Measurements from ENCODE around the gene TAL2. TPM values are rescaled to one million over a fixed set of nuclear protein-coding genes. Genes with fewer than 3 reads are reported as not detected.

Gene TAL2
- total and polyA plus RNA-seq, 9 of the 15 experiments (the other 6 are each of a cell fraction or from before 2014, with no cell fraction given) = 0.21 to 3.7 (median 1.1) TPM; not detected in 1

- no TSS peak for BruUV-seq (replicated peaks)
- no peak overlapping the region for H3K27ac ChIP-seq (ENCODE audit: extremely low read depth, low read depth, low read length)
Observed at GRCh38 chr9:105700668-105701067, 38.4 kb downstream of the TAL2 start.

More at GRCh38 chr9:105700668-105701067, 38.4 kb downstream of the TAL2 start:
- Histone ChIP-seq H3K4me1 (replicated peaks in 1 of 2; ENCODE audit: control insufficient read depth in 2 of 2, insufficient read depth in 2 of 2, low read length in 2 of 2) (peaks cover 3 to 29% of the 10 kb centered on the region in 2 experiments; a peak in 4 of 5 replicates), H3K9me1 (ENCODE audit: control insufficient read depth, insufficient read depth, low read length) (no peaks in the 10 kb centered on the region), H2AFZ (ENCODE audit: low read depth, low read length) (no peak overlapping the region), H3K9me3 (replicated peaks; ENCODE audit: control insufficient read depth, insufficient read depth, low read depth, low read length) (no peaks in the 10 kb centered on the region), H3K4me2 (ENCODE audit: insufficient read depth, low read length) (no peak overlapping the region), H3K36me3 (ENCODE audit: control insufficient read depth, insufficient read depth, low read length) (peaks cover 6% of the 10 kb centered on the region; the same call in 1 of the 3 replicates), H3K9ac (ENCODE audit: insufficient read depth in 1 of 2, low read depth in 2 of 2, low read length in 2 of 2) (no peak overlapping the region), H3K4me3 (no peak overlapping the region), H3K27me3 (ENCODE audit: control insufficient read depth in 2 of 2, insufficient read depth in 2 of 2, low read length in 2 of 2) (no peaks in the 10 kb centered on the region), H3K79me2 (ENCODE audit: control insufficient read depth, insufficient read depth, low read length) (peaks cover 86% of the 10 kb centered on the region), H4K20me1 (replicated peaks; ENCODE audit: control insufficient read depth, insufficient read depth, low read length) (no peaks in the 10 kb centered on the region)
- WGBS (ENCODE audit: insufficient coverage, low coverage, missing lambda C conversion rate) = 6% methylated on average over 1 of the region's 1 CpG
- ChIA-PET CTCF (ENCODE audit: low intra/inter-chr PET ratio) (no interaction called here), POLR2A (interaction anchor here (1.2 to 1.4 kb wide), 2 partner anchors 10 to 20 kb away, joined by 4 read pairs; no protein-coding TSS in a partner anchor)
- intact Hi-C loops (cut with micrococcal nuclease) (no loop called here), in situ Hi-C loops (cut with MboI) (no loop called here)
- FAIRE-seq (no peak), ATAC-seq (0 out of 3 replicates have a peak, but pooled peaks have one; percentile 6), DNase-seq (ENCODE audit: extremely low read depth in 1 of 4, low spot score in 3 of 4) (no peak)
- TF ChIP-seq CEBPB (tag; IDR thresholded peaks at IDR 0.05) = peak; percentile 57; the same call in 1 of the 2 replicates
- TF ChIP-seq MNT (conservative IDR thresholded peaks at IDR 0.05) = peak; percentile 22 to 51; a peak in 1 of 4 replicates
- TF ChIP-seq WHSC1 (IDR thresholded peaks at IDR 0.05; ENCODE audit: low read length) = no peak

Measured in K562 (cell line).